SJCRH30 (cell line): Measurements from ENCODE around the gene ELP4. TPM values are rescaled to one million over a fixed set of nuclear protein-coding genes. Genes with fewer than 3 reads are reported as not detected.

ENCODE experiments used
- DNase-seq, 2 experiments: peaks; one replicate each; pipeline ENCODE4 v3.0.0-alpha.2; 2015 to 2020
- H3K27ac ChIP-seq: fragments of 250-450 bp; sonication (Bioruptor Pico); 2 replicates; pipeline ENCODE4 v1.5.1; 2020; ENCODE audit warnings: mild to moderate bottlenecking, moderate library complexity
- H3K27me3 ChIP-seq: fragments of 250-450 bp; sonication (Bioruptor Pico); 2 replicates; pipeline ENCODE4 v1.5.1; 2020; ENCODE audit warnings: mild to moderate bottlenecking, moderate library complexity
- H3K36me3 ChIP-seq: fragments of 250-450 bp; sonication (Bioruptor Pico); 2 replicates; pipeline ENCODE4 v1.5.1; 2020; ENCODE audit warnings: mild to moderate bottlenecking, moderate library complexity
- H3K4me1 ChIP-seq: fragments of 250-450 bp; sonication (Bioruptor Pico); 2 replicates; pipeline ENCODE4 v1.5.1; 2020; ENCODE audit warnings: mild to moderate bottlenecking, moderate library complexity
- H3K4me3 ChIP-seq: fragments of 250-450 bp; sonication (Bioruptor Pico); 2 replicates; pipeline ENCODE4 v1.5.1; 2020; ENCODE audit warnings: mild to moderate bottlenecking, moderate library complexity
- H3K9me3 ChIP-seq: fragments of 250-450 bp; sonication (Bioruptor Pico); replicated peaks from 2 replicates; pipeline ENCODE4 v1.5.1; 2020; ENCODE audit warnings: mild to moderate bottlenecking, moderate library complexity
- total RNA-seq: library from RNA; depleted of rRNA; stranded (reverse); fragments of >200 nt; shearing (Covaris generic); gene quantifications from 2 replicates; pipeline ENCODE4 v1.2.3, GENCODE V29; 2014

ELP4 gene
- total RNA-seq, 1 experiment from 2014 or later = 21.6 TPM

DNA sequence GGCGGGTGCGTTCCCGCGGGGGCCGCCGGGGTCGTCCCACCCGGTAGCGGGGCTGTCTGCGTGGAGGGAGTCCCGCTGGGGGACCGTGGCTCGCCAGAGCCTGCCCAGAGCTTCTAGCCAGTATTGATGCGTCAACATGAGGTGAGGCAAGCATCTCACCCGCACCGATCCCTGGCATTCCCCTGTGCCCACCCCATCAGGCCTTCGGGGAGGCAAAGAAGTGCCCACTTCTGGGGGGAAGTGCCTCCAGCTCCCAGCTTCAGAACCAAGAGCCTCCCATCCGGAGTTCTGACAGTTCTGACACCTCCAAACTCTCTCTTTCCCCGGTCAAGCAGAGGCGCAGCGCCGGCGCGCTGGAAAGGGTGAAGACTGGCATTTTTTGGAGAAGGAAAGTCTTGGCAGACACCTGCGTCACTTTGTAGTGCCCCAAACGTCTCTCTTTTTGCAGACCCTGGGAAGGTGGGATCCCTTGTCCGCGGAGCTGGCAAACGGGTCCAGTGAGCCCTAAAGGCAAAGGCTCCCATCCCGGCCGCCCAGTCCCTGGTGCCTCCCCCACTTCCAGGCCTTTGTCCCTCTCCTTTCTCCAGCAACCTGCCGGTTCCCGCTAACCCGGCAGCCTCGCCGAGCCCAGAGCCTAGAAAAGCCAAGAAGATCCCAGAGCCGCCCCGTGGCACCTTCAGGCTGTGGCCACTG, 304.8 kb downstream of the ELP4 start:
- Histone ChIP-seq H3K27ac (no peak overlapping the region), H3K36me3 (no peaks in the 10 kb centered on the region), H3K4me1 (no peaks in the 10 kb centered on the region), H3K9me3 (no peaks in the 10 kb centered on the region), H3K27me3 (no peaks in the 10 kb centered on the region), H3K4me3 (no peak overlapping the region)
- no peak for DNase-seq

DNA sequence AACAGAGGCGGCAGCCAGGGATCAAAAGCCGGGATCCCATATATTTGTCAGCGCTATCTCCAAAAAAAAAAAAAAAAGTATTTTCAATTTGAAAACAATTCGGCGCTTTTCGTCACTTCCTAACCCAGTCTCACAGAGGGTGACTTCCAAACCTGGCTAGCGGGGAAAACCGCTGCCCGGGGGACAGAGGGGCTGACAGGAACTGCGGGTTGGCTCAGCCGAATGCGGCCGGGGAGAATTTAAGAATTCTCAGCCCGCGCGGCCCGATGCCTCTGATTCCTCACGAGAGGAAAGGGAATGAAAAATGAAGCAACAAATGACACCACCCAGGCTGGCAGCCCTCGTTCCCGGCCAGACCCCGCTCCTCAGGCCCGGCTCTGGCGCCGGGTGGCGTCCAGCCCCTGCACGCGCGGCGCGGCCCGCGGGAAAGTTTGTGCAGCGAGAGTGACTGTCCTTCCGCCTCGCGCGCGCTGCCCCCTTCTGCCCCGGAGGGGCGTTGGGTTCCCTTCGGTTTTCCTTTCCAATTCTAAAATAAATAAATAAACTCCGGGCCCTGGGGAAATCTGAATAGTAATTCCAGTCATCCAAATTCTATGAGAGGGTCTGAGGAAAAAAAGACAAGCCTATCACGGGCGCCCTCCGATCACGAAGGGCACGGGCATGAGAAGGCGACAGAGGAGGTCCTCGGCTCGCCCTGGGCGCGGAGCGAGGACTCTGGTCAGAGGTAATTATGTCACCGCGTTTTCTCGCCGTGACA, 306.3 kb downstream of the ELP4 start:
- peak in 1 of 2 experiments; percentile 13 for DNase-seq
- no peaks in the 10 kb centered on the region for H3K4me1 ChIP-seq
- peak overlapping the region; percentile 47 for H3K4me3 ChIP-seq
- no peaks in the 10 kb centered on the region for H3K27me3 ChIP-seq
- no peak overlapping the region for H3K27ac ChIP-seq
- no peaks in the 10 kb centered on the region for H3K36me3 ChIP-seq
- H3K9me3 ChIP-seq = no peaks in the 10 kb centered on the region

DNA sequence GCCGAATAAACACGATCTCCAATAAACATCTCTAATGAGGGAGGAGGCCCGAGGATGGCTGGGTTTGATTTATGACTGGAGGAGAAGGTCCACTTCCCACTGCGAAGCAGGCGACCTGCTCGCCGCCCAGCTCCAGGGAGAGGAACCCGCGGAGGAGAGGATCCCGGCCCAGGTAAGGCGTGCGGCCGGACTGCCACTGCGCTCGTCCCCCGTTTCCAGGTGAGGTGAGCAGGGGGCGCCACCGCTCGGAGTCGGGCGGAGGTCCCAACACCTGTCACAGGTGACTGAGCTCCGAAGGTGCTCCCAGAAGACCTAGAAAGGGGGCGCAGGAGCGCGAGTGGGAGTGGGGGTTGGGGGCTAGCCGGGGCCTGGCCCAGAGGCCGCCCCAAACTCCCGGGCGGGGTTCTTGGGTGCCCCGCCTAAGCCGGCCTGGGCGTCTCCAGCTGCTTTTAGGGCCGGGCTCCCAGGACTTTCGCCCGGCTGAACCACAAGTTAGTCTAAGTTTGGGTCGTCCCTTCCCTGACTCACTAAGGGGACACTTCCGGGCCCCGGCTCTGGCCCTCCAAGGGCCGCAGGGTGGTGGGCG, 307.0 kb downstream of the ELP4 start:
- H3K27me3 ChIP-seq = no peaks in the 10 kb centered on the region
- no peaks in the 10 kb centered on the region for H3K36me3 ChIP-seq
- peak overlapping the region; percentile 47 for H3K4me3 ChIP-seq
- H3K27ac ChIP-seq = no peak overlapping the region
- no peaks in the 10 kb centered on the region for H3K9me3 ChIP-seq
- H3K4me1 ChIP-seq = no peaks in the 10 kb centered on the region
- DNase-seq = no peak

DNA sequence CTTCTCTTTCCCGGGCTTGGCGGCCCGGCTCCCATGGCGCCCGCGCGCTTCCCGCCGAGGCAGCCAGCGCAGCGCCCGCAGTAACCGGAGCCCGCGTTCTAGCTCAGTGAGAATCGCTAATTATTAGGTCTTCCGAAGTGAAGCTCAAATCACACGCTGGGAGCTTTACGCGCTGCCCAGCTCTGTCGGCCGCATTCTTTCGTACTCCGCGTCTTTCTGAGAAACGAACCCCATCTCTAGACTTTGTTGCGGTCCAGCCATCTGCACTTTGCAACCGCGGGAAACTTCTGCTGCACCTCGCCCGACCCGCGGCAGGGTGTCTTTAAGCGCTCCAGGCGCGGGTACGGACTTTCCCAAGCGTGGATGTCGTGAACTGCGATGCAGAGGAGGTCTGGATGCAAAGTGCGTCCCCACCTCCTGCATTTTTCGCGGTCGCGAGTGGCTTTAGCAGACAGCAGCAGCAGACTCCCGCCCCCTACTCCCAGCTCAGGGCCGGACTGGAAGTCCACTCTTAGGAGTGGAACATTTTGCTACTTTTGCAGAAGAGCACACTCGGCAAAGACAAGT, 307.6 kb downstream of the ELP4 start:
- H3K4me1 ChIP-seq = no peaks in the 10 kb centered on the region
- H3K36me3 ChIP-seq = no peaks in the 10 kb centered on the region
- no peak overlapping the region for H3K27ac ChIP-seq
- H3K4me3 ChIP-seq = peak overlapping the region; percentile 47
- no peaks in the 10 kb centered on the region for H3K27me3 ChIP-seq
- DNase-seq = no peak
- no peaks in the 10 kb centered on the region for H3K9me3 ChIP-seq

DNA sequence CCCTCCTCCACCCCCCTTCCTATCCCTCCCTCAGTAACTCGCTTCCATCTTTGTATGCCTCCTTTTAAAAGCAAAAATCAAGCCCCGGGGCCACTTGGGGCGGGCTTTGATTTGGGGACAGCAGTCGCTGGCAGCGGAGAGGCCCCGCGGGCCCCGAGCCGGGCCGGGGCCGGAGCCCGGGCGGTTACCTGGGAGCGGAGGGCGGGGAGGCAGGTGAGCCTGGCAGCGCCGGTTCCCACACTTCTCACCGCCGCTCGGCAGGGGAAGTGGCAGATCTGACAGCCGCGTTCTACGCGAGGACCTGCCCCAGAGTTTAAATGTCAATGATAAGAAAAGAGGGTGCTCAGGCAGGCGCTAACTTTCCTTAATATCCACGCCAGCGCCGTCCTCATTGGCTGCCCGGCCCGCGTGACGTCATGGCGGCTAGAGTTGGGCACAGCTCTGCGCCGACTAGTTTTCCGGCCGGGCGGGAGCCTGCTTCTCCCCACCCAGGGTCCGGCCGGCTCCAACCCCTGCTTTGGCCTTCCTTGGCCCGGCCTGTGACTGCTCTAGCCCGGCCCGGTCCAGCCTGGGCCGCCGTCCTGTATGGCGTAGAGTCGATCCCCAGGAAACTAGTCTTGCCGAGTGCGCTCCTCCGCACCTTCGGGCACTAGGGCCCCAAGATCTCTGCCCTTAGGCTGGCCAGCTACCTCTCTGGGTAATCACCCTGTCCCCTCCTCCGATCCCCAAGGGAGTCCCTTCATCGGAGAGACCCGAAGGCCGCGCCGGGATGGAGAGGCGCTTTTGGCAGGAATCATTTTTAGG, 308.3 kb downstream of the ELP4 start:
- no peaks in the 10 kb centered on the region for H3K27me3 ChIP-seq
- H3K4me3 ChIP-seq = no peak overlapping the region
- no peaks in the 10 kb centered on the region for H3K9me3 ChIP-seq
- no peaks in the 10 kb centered on the region for H3K4me1 ChIP-seq
- no peak overlapping the region for H3K27ac ChIP-seq
- no peaks in the 10 kb centered on the region for H3K36me3 ChIP-seq
- no peak for DNase-seq

DNA sequence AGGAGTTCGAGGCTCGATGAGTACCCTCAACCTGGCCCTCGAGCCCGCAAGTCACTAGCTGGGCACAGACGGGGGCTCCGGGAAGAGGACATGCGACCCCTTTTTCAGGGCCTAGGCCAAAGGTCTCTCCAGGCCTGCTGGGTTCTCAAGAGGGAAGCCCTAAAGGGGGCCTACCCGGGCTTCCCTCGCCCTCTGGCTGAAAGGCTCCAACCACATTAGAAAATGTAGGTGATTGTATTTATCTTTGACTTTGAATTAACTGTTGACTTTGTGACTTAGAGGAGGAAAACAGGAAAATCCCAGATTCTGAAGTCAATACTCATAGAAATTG, 308.8 kb downstream of the ELP4 start:
- no peak overlapping the region for H3K4me3 ChIP-seq
- H3K4me1 ChIP-seq = no peaks in the 10 kb centered on the region
- no peak overlapping the region for H3K27ac ChIP-seq
- no peaks in the 10 kb centered on the region for H3K27me3 ChIP-seq
- no peaks in the 10 kb centered on the region for H3K36me3 ChIP-seq
- no peaks in the 10 kb centered on the region for H3K9me3 ChIP-seq
- no peak for DNase-seq

DNA sequence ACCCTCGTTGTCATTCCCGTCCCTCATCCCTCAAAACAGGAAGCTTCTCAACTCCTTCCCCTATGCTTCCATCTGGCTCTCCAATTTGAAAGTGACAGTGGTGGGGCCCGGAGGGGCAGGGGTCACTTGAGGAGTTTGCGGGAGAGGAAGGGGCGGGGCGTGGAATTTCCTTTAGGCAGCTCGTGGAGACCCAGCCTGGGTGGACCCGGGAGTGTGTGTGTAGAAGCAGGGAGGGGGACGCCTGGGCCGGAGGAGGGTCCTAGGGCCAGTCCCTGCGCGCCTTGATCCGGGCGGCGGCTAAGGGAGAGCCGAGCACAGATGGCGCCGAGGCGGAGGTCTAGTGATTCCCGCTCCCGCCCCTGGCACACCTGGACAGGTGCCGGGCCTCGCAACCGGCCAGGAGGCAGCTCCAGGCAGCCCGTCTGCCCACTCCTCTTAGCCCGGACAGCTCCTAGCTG, 309.3 kb downstream of the ELP4 start:
- H3K27ac ChIP-seq = no peak overlapping the region
- no peaks in the 10 kb centered on the region for H3K36me3 ChIP-seq
- H3K27me3 ChIP-seq = no peaks in the 10 kb centered on the region
- no peaks in the 10 kb centered on the region for H3K9me3 ChIP-seq
- no peak for DNase-seq
- no peaks in the 10 kb centered on the region for H3K4me1 ChIP-seq
- H3K4me3 ChIP-seq = no peak overlapping the region

DNA sequence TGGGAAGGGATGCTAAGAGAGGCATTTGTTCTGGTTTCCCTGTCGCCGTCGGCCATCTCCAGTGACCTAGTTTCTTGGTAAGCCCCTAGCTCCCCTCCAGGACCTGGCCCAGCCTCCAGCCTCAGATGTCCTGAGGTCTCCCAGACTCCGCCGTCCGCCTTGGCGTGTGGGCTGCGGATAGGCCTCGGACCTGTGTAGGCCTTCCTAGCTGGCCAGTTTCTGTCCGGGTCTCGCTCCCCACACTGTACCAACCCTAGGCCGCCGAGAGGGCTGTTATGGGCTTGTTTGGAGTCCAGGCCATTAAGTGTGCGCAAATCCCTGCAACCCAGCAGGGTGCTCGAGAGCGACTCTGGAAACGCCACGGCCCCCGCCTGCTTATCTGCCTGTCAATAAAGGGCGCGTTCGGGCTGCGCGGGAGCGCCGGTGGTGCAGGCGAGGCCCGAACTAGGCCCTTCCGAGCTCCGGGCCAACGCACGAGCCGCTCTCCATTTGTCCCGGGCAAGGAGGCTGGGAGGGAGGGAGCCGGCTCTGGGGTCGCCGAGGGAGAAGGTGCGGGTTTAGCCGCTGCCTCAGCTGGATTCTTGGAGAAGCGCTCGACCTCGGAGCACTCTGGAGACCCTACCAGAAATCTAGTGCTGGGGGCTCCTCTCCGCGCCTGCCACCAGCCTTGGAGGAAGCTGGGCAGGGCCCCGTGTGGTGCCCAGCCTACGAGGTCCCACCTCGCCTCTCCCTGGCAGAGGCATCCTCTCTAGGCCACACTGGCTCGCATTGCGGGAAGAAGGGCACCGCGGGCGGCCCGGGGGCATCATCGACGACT, 310.3 kb downstream of the ELP4 start:
- Histone ChIP-seq H3K9me3 (no peaks in the 10 kb centered on the region), H3K4me3 (no peak overlapping the region), H3K4me1 (no peaks in the 10 kb centered on the region), H3K27ac (no peak overlapping the region), H3K36me3 (no peaks in the 10 kb centered on the region), H3K27me3 (no peaks in the 10 kb centered on the region)
- DNase-seq = no peak

DNA sequence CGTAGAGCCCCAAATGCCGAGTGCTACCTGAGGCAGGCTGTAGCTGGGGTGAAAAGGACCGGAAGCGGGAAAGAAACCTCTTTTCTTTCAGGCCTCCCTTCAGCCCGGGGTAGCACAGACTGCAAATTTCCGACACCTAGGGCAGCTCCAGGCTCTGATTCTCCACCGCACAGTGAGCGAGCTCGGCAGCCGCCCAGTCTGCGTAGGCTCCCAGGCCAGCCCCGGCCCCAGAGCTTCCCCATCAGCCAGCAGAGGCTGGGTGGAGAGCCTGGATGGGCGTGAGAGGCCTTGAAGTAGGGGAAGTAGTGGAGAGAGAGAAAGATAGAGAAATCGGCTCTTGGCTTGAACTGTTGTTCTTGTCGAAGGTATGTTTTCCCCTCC, 310.9 kb downstream of the ELP4 start:
- no peaks in the 10 kb centered on the region for H3K9me3 ChIP-seq
- no peaks in the 10 kb centered on the region for H3K36me3 ChIP-seq
- no peak overlapping the region for H3K27ac ChIP-seq
- no peaks in the 10 kb centered on the region for H3K27me3 ChIP-seq
- no peaks in the 10 kb centered on the region for H3K4me1 ChIP-seq
- H3K4me3 ChIP-seq = no peak overlapping the region
- no peak for DNase-seq

DNA sequence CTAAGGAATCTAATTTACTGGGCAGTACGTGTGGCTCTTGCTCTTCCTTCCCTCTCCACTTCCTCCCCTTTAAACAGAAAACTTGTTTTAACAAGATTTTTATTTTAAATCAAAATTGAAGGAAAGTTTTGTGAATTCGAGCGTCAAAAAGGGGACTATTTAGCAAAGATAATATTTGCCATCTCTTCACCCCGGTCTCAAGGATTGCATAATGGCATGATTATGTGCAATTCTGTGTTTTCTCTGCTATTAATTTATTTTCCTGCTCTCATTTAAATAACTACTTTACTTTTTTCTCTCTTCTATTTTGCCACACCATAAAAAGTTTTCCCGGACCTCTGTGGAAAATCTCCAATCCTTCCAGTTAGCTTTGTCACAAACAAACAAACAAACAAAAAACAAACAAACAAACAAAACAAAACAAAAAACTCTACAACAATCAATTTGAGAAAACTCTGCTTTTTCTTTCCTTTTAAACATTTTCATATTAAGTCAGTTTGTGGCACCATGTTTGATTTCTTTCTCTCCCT, 311.7 kb downstream of the ELP4 start:
- Histone ChIP-seq H3K27ac (no peak overlapping the region), H3K4me3 (no peak overlapping the region), H3K27me3 (no peaks in the 10 kb centered on the region), H3K9me3 (no peaks in the 10 kb centered on the region), H3K4me1 (no peaks in the 10 kb centered on the region), H3K36me3 (no peaks in the 10 kb centered on the region)
- DNase-seq = no peak

DNA sequence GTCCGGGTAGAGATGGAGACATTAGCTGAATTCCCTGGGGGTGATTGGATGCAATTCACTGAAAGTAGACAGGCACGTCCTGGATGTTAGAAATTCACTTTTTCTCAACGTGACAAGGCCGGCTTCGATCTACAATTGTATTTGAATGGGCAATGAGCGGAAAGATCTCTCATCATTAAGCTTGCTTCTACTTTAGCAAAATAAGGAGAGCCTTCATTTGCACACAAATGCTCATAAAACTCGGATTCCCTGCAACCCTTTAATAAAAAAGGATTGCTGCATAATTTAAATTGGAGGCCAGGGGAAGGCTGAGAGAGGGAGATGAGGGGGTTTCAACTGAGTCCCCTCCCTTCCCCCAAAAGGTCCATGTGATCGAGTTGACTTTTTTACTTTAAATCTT, 312.2 kb downstream of the ELP4 start:
- Histone ChIP-seq H3K4me3 (no peak overlapping the region), H3K27ac (no peak overlapping the region), H3K27me3 (no peaks in the 10 kb centered on the region), H3K9me3 (no peaks in the 10 kb centered on the region), H3K36me3 (no peaks in the 10 kb centered on the region), H3K4me1 (no peaks in the 10 kb centered on the region)
- DNase-seq = no peak

DNA sequence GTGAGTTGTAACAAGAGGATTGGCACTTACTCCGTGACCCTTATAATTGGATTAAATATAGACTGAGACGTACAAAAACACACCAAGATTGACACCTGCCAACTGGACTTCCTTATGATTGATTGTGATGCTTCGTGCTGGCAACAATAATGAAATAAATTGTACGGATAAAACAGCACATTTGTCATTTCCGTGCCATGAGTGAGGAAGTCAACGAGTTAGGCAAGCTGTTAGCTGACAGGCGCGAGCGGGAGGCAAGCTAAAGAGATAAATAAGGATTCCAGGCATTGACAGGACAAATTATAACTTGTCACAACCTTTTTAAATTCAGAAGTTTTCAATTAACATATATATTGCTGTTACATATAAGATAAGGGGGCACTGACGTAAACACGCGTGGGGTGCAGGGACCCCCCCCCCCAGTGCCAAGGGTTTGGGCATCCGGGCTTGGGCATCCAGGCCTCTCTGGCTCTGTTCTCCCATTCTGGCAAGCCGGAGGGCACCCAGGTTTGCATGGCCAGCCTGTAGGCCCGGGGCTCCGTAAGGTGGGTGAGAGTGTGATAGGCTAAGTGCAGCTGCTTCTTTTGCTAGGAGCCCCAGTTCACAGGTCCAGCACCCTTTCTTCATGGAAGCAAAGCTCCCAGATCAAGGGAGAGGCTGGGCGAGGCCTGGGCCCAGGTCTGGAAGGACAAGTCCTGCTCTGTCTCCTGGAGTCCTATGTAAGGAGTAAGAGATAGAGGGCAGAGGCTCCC, 312.8 kb downstream of the ELP4 start:
- DNase-seq = no peak
- H3K36me3 ChIP-seq = no peaks in the 10 kb centered on the region
- no peak overlapping the region for H3K4me3 ChIP-seq
- H3K4me1 ChIP-seq = no peaks in the 10 kb centered on the region
- H3K27me3 ChIP-seq = no peaks in the 10 kb centered on the region
- H3K27ac ChIP-seq = no peak overlapping the region
- no peaks in the 10 kb centered on the region for H3K9me3 ChIP-seq

DNA sequence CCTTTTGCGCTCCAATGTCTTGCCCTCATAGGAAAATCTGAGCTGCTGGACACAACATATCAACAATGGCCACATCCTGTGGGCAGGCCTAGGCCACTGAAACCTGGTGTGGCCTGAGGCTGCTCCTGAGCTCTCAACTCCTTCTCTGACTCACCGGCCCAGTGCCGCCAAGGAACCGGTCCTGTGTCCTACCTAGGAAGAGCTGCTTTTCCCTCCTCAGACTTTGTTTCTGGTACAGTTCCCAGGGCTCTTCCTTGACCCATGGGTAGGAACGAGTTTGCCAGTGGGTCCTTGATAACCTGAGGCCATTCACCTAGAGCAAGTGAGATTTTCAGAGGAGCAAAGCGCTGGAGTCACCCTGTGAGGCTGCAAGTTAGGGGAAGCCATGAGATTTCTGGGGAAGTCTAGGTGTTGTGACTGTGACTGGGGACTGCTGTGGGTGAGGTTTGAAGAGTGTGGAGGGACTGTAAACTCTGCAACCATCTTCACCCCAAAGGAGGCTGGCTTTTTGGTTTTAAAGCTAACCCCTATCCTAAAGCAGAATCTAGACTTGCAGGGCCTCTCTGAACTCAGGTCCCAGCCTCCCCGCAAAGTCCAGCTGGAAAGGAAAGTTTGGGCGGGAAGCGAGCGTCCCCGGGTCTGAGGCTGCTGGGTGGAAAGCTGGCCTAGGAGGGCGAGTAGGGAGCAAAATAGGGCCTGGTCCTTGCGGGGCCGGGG, 313.5 kb downstream of the ELP4 start:
- no peaks in the 10 kb centered on the region for H3K9me3 ChIP-seq
- no peak for DNase-seq
- H3K27ac ChIP-seq = no peak overlapping the region
- no peaks in the 10 kb centered on the region for H3K36me3 ChIP-seq
- no peak overlapping the region for H3K4me3 ChIP-seq
- no peaks in the 10 kb centered on the region for H3K4me1 ChIP-seq
- H3K27me3 ChIP-seq = no peaks in the 10 kb centered on the region
